IMR-90 (cell line): ENCODE results near the gene HMG20A. TPM values are rescaled to one million over a fixed set of nuclear protein-coding genes. Genes with fewer than 3 reads are reported as not detected.

Source experiments
- ATAC-seq: fragments of 200-7000 bp; cut with Tn5 transposase; 2 replicates; pipeline ENCODE4 v1.9.1; 2020; ENCODE audit warnings: low read depth, mild to moderate bottlenecking, moderate library complexity
- BruUV-seq: library from RNA; stranded (reverse); fragments of 400-500 nt; replicated peaks from 2 replicates; lab custom pipeline; 2021; lab: Mats Ljungman, UMichigan
- CTCF ChIA-PET: fragments of 300-600 bp; formaldehyde crosslinking; extraction: SDS; loops from one replicate; lab custom pipeline; 2021; ENCODE audit warnings: antibody characterized with exemption; lab: Yijun Ruan, JAX
- POLR2A ChIA-PET: fragments of 300-600 bp; sonication (Branson Sonifier 250); formaldehyde crosslinking; loops from one replicate; lab custom pipeline; 2022; ENCODE audit warnings: antibody characterized with exemption; ENCODE audit not compliant: unreplicated experiment; lab: Charles Lee
- DNase-seq: peaks from one replicate; pipeline ENCODE4 v3.0.0; 2013
- H2AFZ ChIP-seq: replicated peaks from 2 replicates; pipeline ENCODE3; 2013; ENCODE audit warnings: low read length, mild to moderate bottlenecking; ENCODE audit not compliant: poor library complexity
- H2AK5ac ChIP-seq: 2 replicates; pipeline ENCODE4 v1.6.1; 2013; ENCODE audit warnings: low read depth, low read length, inconsistent platforms
- H2AK9ac ChIP-seq: replicated peaks from 2 replicates; pipeline ENCODE3; 2013; ENCODE audit warnings: mild to moderate bottlenecking, low read depth, low read length, moderate library complexity; ENCODE audit not compliant: poor library complexity
- H2BK120ac ChIP-seq: 2 replicates; pipeline ENCODE4 v1.6.1; 2013; ENCODE audit warnings: low read depth, low read length, inconsistent platforms
- H2BK15ac ChIP-seq: 3 replicates; pipeline ENCODE4 v1.6.1; 2013; ENCODE audit warnings: low read depth, low read length, inconsistent platforms
- H2BK20ac ChIP-seq: 2 replicates; pipeline ENCODE4 v1.6.1; 2013; ENCODE audit warnings: low read depth, mild to moderate bottlenecking, inconsistent platforms, low read length, moderate library complexity
- H2BK5ac ChIP-seq: 2 replicates; pipeline ENCODE4 v1.6.1; 2013; ENCODE audit warnings: mild to moderate bottlenecking, low read depth, low read length, inconsistent platforms; ENCODE audit not compliant: poor library complexity, severe bottlenecking
- H3K14ac ChIP-seq: replicated peaks from 2 replicates; pipeline ENCODE4 v1.6.1; 2013; ENCODE audit warnings: low read depth, low read length, inconsistent platforms
- H3K18ac ChIP-seq: 2 replicates; pipeline ENCODE4 v1.6.1; 2013; ENCODE audit warnings: low read depth, low read length, control low read depth
- H3K23ac ChIP-seq: 2 replicates; pipeline ENCODE4 v1.6.1; 2013; ENCODE audit warnings: low read depth, low read length, inconsistent platforms
- H3K27ac ChIP-seq: 2 replicates; pipeline ENCODE4 v1.5.1; 2013; ENCODE audit warnings: mild to moderate bottlenecking, control low read depth, low read length; ENCODE audit not compliant: insufficient read depth
- H3K27me3 ChIP-seq: 2 replicates; pipeline ENCODE4 v1.6.1; 2013; ENCODE audit warnings: low read length; ENCODE audit not compliant: control insufficient read depth, insufficient read depth
- H3K36me3 ChIP-seq: 2 replicates; pipeline ENCODE4 v1.6.1; 2013; ENCODE audit warnings: low read length, mixed read lengths; ENCODE audit not compliant: control insufficient read depth, insufficient read depth
- H3K4ac ChIP-seq: 2 replicates; pipeline ENCODE4 v1.6.1; 2013; ENCODE audit warnings: low read depth, low read length, inconsistent platforms
- H3K4me1 ChIP-seq: 2 replicates; pipeline ENCODE4 v1.6.1; 2013; ENCODE audit warnings: low read length, mixed read lengths; ENCODE audit not compliant: control insufficient read depth, insufficient read depth
- H3K4me2 ChIP-seq: 2 replicates; pipeline ENCODE4 v1.6.1; 2013; ENCODE audit warnings: low read depth, mild to moderate bottlenecking, control low read depth, low read length, moderate library complexity
- H3K4me3 ChIP-seq: 2 replicates; pipeline ENCODE4 v1.5.1; 2013; ENCODE audit warnings: low read depth, mild to moderate bottlenecking, control low read depth, low read length, moderate library complexity; ENCODE audit not compliant: insufficient read depth
- H3K56ac ChIP-seq: 2 replicates; pipeline ENCODE4 v1.6.1; 2013; ENCODE audit warnings: low read length, inconsistent platforms; ENCODE audit not compliant: insufficient read depth; ENCODE audit errors: extremely low read depth
- H3K79me1 ChIP-seq, 2 experiments: 2 replicates each; pipeline ENCODE4 v1.6.1; 2013; ENCODE audit warnings: low read length in 2 of 2, inconsistent platforms in 1 of 2, low read depth in 1 of 2
- H3K9ac ChIP-seq: 2 replicates; pipeline ENCODE4 v1.6.1; 2013; ENCODE audit warnings: low read depth, low read length, control low read depth
- H3K9me1 ChIP-seq: 2 replicates; pipeline ENCODE4 v1.6.1; 2013; ENCODE audit warnings: low read length, inconsistent platforms; ENCODE audit not compliant: insufficient read depth
- H3K9me3 ChIP-seq: 2 replicates; pipeline ENCODE4 v1.6.1; 2013; ENCODE audit warnings: low read length; ENCODE audit not compliant: control insufficient read depth, insufficient read depth
- H4K20me1 ChIP-seq: 2 replicates; pipeline ENCODE4 v1.6.1; 2013; ENCODE audit warnings: low read length, inconsistent platforms; ENCODE audit not compliant: insufficient read depth
- H4K5ac ChIP-seq: 2 replicates; pipeline ENCODE4 v1.6.1; 2013; ENCODE audit warnings: mild to moderate bottlenecking, low read depth, low read length, control low read depth
- H4K8ac ChIP-seq, 2 experiments: 2 replicates each; pipeline ENCODE4 v1.6.1; 2013; ENCODE audit warnings: low read depth in 2 of 2, low read length in 2 of 2, control low read depth in 1 of 2, inconsistent platforms in 1 of 2
- H4K91ac ChIP-seq: 2 replicates; pipeline ENCODE4 v1.6.1; 2013; ENCODE audit warnings: low read depth, low read length, inconsistent platforms; ENCODE audit not compliant: insufficient read depth
- CHD1 ChIP-seq: IDR thresholded peaks from 2 replicates; pipeline ENCODE4 v1.6.1; 2012; ENCODE audit warnings: low read depth, low read length, improper control_type of control experiment
- CTCF ChIP-seq: conservative IDR thresholded peaks from 2 replicates; pipeline ENCODE4 v1.5.1; 2012; ENCODE audit warnings: mild to moderate bottlenecking, low read depth, low read length, improper control_type of control experiment
- ELK1 ChIP-seq: fragments of 150-350 bp; IDR thresholded peaks from 2 replicates; pipeline ENCODE4 v1.6.1; 2016; ENCODE audit warnings: low read depth, mild to moderate bottlenecking, low read length, moderate library complexity, borderline replicate concordance
- NFE2L2 ChIP-seq: fragments of 150-350 bp; IDR thresholded peaks from 2 replicates; pipeline ENCODE4 v1.6.1; 2016; ENCODE audit warnings: low read depth, mild to moderate bottlenecking, low read length
- POLR2A ChIP-seq: IDR thresholded peaks from 2 replicates; pipeline ENCODE4 v1.6.1; 2012; ENCODE audit warnings: mild to moderate bottlenecking, low read depth, low read length
- RFX5 ChIP-seq: IDR thresholded peaks from 2 replicates; pipeline ENCODE4 v1.8.0; 2012; ENCODE audit warnings: low read depth, mild to moderate bottlenecking, low read length, moderate library complexity
- WGBS, 2 experiments: methylation state at CpG; one replicate each; pipeline versions ENCODE4 v1.1.5 to v1.1.7; 2013; ENCODE audit warnings: missing lambda C conversion rate in 2 of 2; ENCODE audit not compliant: insufficient read length in 1 of 2; ENCODE audit errors: extremely low coverage in 2 of 2; 5-methylcytosine and 5-hydroxymethylcytosine counted together
- dilution Hi-C: fragments of 300-500 bp; cut with HindIII; formaldehyde crosslinking; loops from one replicate; pipeline ENCODE4 v1.14.3; 2018; ENCODE audit warnings: low sequenced_read_pairs; ENCODE audit not compliant: unreplicated experiment
- in situ Hi-C: fragments of 300-500 bp; cut with MboI; formaldehyde crosslinking; loops from 3 replicates; pipeline ENCODE4 v1.14.3; 2019; ENCODE audit warnings: low sequenced_read_pairs, inconsistent platforms, mixed read lengths
- intact Hi-C: fragments of 100-400 bp; cut with micrococcal nuclease; formaldehyde crosslinking; loops from 2 replicates; pipeline ENCODE4 v1.10.0; 2022
- polyA plus RNA-seq, 3 experiments: library from polyadenylated mRNA; depleted of rRNA; stranded (reverse); fragments of >200 nt; gene quantifications; 2 replicates each; pipeline ENCODE4 v1.2.3, GENCODE V29; 2012; ENCODE audit warnings: low replicate concordance in 1 of 3
- total RNA-seq: library from RNA; depleted of rRNA; stranded (reverse); fragments of >200 nt; gene quantifications from 2 replicates; pipeline ENCODE4 v1.2.3, GENCODE V29; 2012

The HMG20A gene
- total and polyA plus RNA-seq, 2 of the 4 experiments (the other 2 are of a cell fraction), result 22.3 to 25.3 TPM

DNA sequence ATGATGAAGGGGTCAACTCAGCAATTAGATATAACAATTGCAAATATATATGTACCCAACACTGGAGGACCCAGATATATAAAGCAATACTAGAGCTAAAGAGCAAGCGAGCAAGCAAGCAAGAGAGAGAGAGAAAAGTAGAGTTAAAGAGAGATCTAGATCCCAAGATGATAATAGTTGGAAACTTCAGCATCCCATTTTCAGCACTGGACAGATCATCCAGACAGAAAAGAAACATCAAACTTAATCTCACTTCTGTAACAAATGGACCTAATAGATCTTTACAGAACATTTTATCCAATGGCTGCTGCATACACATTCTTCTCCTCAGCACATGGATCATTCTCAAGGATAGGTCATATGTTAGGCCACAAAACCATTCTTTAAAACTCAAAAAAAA is 24.0 kb upstream of the HMG20A start:
- Histone ChIP-seq H2BK120ac (no peak overlapping the region), H2AK9ac (no peak overlapping the region), H2BK20ac (no peak overlapping the region), H3K9me1 (peaks cover 19% of the 10 kb centered on the region), H3K79me1 (peaks cover 19 to 49% of the 10 kb centered on the region in 2 experiments), H3K9ac (no peak overlapping the region), H3K4ac (no peak overlapping the region), H3K27me3 (no peaks in the 10 kb centered on the region), H3K36me3 (peaks cover 3% of the 10 kb centered on the region; the same call in 1 of the 2 replicates), H3K4me2 (no peak overlapping the region), H2AK5ac (no peak overlapping the region), H3K4me3 (no peak overlapping the region), H3K56ac (no peak overlapping the region), H4K20me1 (peaks cover 64% of the 10 kb centered on the region), H2BK5ac (no peak overlapping the region), H3K27ac (no peak overlapping the region), H3K23ac (no peak overlapping the region), H4K5ac (no peak overlapping the region), H3K9me3 (peaks cover 8% of the 10 kb centered on the region), H3K14ac (no peak overlapping the region), H2BK15ac (no peak overlapping the region), H4K8ac (no peak overlapping the region), H3K18ac (no peak overlapping the region), H4K91ac (no peak overlapping the region), H2AFZ (no peak overlapping the region), H3K4me1 (peaks cover 7% of the 10 kb centered on the region)
- WGBS, 2 experiments, result no CpG with 5 or more reads among the region's 1 CpG
- TF ChIP-seq RFX5 (no peak), CTCF (no peak), ELK1 (no peak), NFE2L2 (no peak), POLR2A (no peak), CHD1 (no peak)
- dilution Hi-C loops, result no loop called here
- DNase-seq (no peak), ATAC-seq (no peak)
- in situ Hi-C loops, result no loop called here
- intact Hi-C loops, result no loop called here
- no TSS peak for BruUV-seq
- CTCF ChIA-PET, result no interaction called here
- POLR2A ChIA-PET, result no interaction called here
